ENCODE results near the gene NF2. TPM values are rescaled to one million over a fixed set of nuclear protein-coding genes. Genes with fewer than 3 reads are reported as not detected.

Gene NF2
- total and polyA plus RNA-seq, 12 donors = 12.2 to 67.4 (median 45.5) TPM

GRCh38 chr22:29727131-29727523 is 123.7 kb downstream of the NF2 start:
- Histone ChIP-seq H3K36me3 (replicated peaks in 1 of 2) (peaks cover 0 to 8% of the 10 kb centered on the region in 2 donors), H3K4me3 (no peak overlapping the region), H3K27ac (peak overlapping the region in 1 of 5 donors; percentile 10), H3K27me3 (no peaks in the 10 kb centered on the region), H3K4me1 (replicated peaks in 1 of 2) (peaks cover 6 to 10% of the 10 kb centered on the region in 2 donors), H3K9me3 (replicated peaks in 1 of 3) (no peaks in the 10 kb centered on the region)
- intact Hi-C loops (cut with DNase I) = no loop called here
- DNase-seq = peak in 5 of 7 donors; percentile 45 to 54 (median 49)
- 7 to 9% (median 8%) methylated on average over 5 to 17 of the region's 17 CpGs for WGBS, 4 donors
- TF ChIP-seq CTCF (IDR thresholded peaks at IDR 0.05) (peak in 4 of 6 experiments; percentile 4 to 35 (median 17)), POLR2A (IDR thresholded peaks at IDR 0.05) (no peak)

- peaks cover 8 to 14% of the 10 kb centered on the region in 2 donors for H3K4me1 ChIP-seq (replicated peaks in 1 of 2)
- H3K27ac ChIP-seq = no peak overlapping the region
- H3K9me3 ChIP-seq (replicated peaks in 1 of 3) = no peaks in the 10 kb centered on the region
- no peaks in the 10 kb centered on the region for H3K27me3 ChIP-seq
- intact Hi-C loops (cut with DNase I) = no loop called here
- H3K4me3 ChIP-seq = no peak overlapping the region
- H3K36me3 ChIP-seq (replicated peaks in 1 of 2) = peaks cover 0 to 8% of the 10 kb centered on the region in 2 donors
- TF ChIP-seq POLR2A (IDR thresholded peaks at IDR 0.05) = no peak
- TF ChIP-seq CTCF (IDR thresholded peaks at IDR 0.05) = no peak
- DNase-seq = no peak
- WGBS, 4 donors = 93 to 97% (median 95%) methylated on average over 13 to 20 of the region's 20 CpGs
Observed at GRCh38 chr22:29729161-29729560, 125.7 kb downstream of the NF2 start.

GRCh38 chr22:29731058-29731850 is 127.8 kb downstream of the NF2 start:
- peaks cover 0 to 8% of the 10 kb centered on the region in 2 donors for H3K36me3 ChIP-seq (replicated peaks in 1 of 2)
- no peak for TF ChIP-seq POLR2A (IDR thresholded peaks at IDR 0.05)
- no peak for TF ChIP-seq CTCF (IDR thresholded peaks at IDR 0.05)
- intact Hi-C loops (cut with DNase I) = no loop called here
- DNase-seq = no peak
- H3K9me3 ChIP-seq (replicated peaks in 1 of 3) = no peaks in the 10 kb centered on the region
- WGBS, 4 donors = 78 to 88% (median 86%) methylated on average over 18 of the region's 18 CpGs
- H3K4me3 ChIP-seq = no peak overlapping the region
- H3K27me3 ChIP-seq = no peaks in the 10 kb centered on the region
- H3K4me1 ChIP-seq (replicated peaks in 1 of 2) = peaks cover 8 to 16% of the 10 kb centered on the region in 2 donors
- no peak overlapping the region for H3K27ac ChIP-seq

- DNase-seq = no peak
- no peak for TF ChIP-seq CTCF (IDR thresholded peaks at IDR 0.05)
- TF ChIP-seq POLR2A (IDR thresholded peaks at IDR 0.05) = no peak
- no peak overlapping the region for H3K4me3 ChIP-seq
- intact Hi-C loops (cut with DNase I) = no loop called here
- peaks cover 8 to 16% of the 10 kb centered on the region in 2 donors for H3K4me1 ChIP-seq (replicated peaks in 1 of 2)
- H3K27ac ChIP-seq = peak overlapping the region in 1 of 5 donors; percentile 84
- H3K27me3 ChIP-seq = no peaks in the 10 kb centered on the region
- H3K9me3 ChIP-seq (replicated peaks in 1 of 3) = no peaks in the 10 kb centered on the region
- WGBS, 4 donors = 64 to 90% (median 76%) methylated on average over 2 to 6 of the region's 6 CpGs
- H3K36me3 ChIP-seq (replicated peaks in 1 of 2) = peaks cover 0 to 8% of the 10 kb centered on the region in 2 donors
Observed at GRCh38 chr22:29732883-29733282, 129.4 kb downstream of the NF2 start.
